Occipital lobe (tissue), 2 donors: ENCODE data around the gene LHX4. TPM values are rescaled to one million over a fixed set of nuclear protein-coding genes. Genes with fewer than 3 reads are reported as not detected.

Source experiments
- DNase-seq: peaks from one replicate; lab custom pipeline; 2025; lab: John Stamatoyannopoulos, UW
- total RNA-seq: library from RNA; depleted of rRNA; stranded (reverse); fragments of >200 nt; gene quantifications from one replicate; pipeline ENCODE4 v1.2.3, GENCODE V29; 2014

LHX4 gene
- total RNA-seq, 1 donor from 2014 or later: 0.31 TPM

GRCh38 chr1:180243517-180244221 is 13.6 kb downstream of the LHX4 start:
- DNase-seq: no peak

GRCh38 chr1:180244840-180245239 is 14.8 kb downstream of the LHX4 start:
- no peak for DNase-seq

- DNase-seq: no peak
These were observed 16.5 kb downstream of the LHX4 start for GRCh38 chr1:180246579-180246978.

DNA sequence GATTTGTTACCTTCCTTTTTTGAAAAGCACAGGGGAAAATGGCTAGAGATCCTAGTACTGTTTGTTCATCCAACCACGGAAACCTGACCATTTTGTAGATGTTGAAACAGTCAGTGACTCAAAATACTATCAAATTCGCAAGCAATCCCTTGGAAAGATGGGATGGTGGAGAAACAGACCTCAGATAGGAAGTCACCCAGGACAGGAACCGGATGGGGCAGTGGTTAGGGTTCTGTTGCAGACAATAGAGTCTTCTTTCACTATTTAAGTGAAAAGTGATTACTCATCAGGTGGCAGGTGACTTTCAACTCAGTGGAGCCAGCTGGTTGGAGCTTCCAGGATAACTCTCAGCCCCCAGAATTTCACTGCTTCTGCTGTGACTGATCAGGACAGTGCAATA is 17.0 kb downstream of the LHX4 start:
- DNase-seq: no peak

- DNase-seq: no peak
These were observed 17.5 kb downstream of the LHX4 start for GRCh38 chr1:180247580-180247979.

DNA sequence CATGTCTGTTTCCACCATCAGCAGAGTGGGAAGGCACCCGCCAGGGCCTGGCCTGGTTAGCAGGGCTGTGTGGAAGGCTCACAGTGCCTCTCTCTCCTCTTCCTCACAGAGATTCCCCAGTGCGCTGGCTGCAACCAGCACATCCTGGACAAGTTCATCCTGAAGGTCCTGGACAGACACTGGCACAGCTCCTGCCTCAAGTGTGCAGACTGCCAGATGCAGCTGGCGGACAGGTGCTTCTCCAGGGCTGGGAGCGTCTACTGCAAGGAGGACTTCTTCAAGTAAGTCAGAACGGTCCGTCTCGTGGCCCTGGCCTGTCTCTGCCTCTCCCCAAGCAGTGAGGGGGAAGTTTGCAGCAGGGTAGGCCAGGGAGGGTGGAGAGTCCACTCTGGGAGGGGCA is 18.1 kb downstream of the LHX4 start:
- DNase-seq: no peak

GRCh38 chr1:180248731-180249681 is 18.9 kb downstream of the LHX4 start:
- DNase-seq: no peak

- no peak for DNase-seq
These were observed 19.8 kb downstream of the LHX4 start for GRCh38 chr1:180249725-180250498.

DNA sequence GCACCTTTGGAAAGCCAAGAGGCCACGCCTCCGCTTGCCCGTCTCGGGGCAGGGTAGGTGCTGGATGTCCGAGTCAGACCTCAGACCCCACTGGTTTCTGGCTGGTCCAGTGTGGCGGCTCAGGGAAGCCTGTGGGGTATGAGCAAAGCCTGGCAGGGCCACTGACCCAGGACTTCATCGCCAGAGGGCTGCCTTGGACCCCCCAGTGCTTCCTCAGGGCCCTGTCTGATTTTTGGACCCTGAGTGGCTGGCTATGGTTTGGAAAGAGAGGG is 20.4 kb downstream of the LHX4 start:
- DNase-seq: no peak

GRCh38 chr1:180250883-180251509 is 20.9 kb downstream of the LHX4 start:
- DNase-seq: no peak

DNA sequence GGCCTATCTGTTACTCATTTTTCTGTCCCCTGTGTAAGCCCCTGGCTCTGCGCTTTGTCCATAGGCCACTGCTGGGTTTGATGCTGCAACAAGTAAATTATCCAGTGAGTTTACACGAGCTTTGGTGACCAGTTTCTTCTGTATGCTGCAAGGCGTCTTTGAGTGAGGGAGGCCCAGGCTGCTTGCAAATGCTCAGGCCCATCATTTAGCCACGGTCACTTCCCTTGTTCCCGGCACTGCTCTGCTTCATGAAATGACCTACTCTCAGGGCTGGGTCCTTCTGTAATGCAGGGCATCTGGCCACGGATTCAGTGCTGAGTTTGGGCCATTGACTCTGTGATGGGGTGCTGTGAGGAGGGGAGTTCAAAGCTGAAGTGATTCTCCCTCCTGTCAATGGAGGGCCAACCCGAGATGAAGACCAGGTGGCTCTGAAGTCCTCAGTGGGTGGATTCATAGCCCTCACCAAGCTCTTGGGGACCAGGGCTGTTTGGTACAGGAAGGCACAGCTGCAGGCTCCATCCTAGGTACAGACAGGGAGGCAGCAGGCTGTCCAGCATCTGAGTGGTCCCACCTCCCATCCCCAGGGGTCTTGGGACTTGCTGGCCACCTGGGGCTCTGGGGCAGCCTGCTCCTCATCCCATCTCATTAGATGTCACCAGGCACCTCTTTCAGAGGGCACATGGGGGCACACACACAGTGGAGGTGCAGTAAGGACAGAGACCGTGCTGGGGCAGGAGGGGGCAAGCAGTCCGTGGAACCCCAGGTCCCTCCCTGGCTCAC is 21.7 kb downstream of the LHX4 start:
- DNase-seq: no peak

DNA sequence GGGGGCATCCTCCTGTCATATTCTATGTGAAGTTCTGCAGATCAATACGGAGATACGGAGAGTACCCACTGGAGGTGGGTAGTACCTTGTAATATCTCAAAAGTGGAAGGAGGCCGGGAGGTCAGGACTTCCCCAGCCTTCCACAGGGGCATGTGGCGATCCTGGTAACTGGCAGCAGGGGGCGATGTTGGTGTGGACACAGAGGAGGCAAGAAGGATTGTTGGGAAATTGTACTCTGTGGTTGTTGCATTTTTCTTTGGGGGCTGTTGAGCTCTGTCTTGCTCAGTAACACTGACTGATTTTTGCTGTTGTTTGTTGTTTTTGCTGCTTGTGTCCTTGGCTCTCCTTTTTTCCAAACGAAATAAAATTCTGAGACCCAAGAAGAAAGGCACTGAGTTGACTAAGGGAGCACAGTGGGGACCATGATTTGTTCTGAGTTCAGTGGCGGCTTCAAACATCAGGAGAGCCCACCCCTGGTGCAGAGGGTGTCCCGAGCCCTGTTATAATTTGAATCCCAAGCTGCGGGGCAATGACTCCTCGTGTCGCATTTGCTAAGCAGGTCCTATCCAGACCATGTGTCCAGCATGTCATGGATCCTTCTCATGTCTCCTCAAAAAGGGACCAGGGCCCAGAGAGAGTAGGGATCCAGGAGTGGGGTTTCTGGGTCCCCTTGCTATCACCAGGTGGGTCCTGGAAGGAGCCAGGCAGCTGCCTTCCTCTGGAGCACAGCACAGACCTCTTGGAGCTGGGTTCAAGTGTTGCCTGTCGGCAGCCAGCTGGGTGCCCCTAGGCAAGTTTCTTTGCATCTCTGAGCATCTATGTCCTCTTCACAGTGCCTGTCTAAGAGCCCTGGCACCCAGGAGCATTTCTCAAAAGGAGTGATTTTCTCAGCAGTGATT is 22.8 kb downstream of the LHX4 start:
- no peak for DNase-seq

- DNase-seq: no peak
These were observed 23.8 kb downstream of the LHX4 start for GRCh38 chr1:180253585-180254495.

- DNase-seq: no peak
These were observed 24.4 kb downstream of the LHX4 start for GRCh38 chr1:180254496-180254819.

GRCh38 chr1:180254854-180255253 is 24.8 kb downstream of the LHX4 start:
- DNase-seq: no peak

DNA sequence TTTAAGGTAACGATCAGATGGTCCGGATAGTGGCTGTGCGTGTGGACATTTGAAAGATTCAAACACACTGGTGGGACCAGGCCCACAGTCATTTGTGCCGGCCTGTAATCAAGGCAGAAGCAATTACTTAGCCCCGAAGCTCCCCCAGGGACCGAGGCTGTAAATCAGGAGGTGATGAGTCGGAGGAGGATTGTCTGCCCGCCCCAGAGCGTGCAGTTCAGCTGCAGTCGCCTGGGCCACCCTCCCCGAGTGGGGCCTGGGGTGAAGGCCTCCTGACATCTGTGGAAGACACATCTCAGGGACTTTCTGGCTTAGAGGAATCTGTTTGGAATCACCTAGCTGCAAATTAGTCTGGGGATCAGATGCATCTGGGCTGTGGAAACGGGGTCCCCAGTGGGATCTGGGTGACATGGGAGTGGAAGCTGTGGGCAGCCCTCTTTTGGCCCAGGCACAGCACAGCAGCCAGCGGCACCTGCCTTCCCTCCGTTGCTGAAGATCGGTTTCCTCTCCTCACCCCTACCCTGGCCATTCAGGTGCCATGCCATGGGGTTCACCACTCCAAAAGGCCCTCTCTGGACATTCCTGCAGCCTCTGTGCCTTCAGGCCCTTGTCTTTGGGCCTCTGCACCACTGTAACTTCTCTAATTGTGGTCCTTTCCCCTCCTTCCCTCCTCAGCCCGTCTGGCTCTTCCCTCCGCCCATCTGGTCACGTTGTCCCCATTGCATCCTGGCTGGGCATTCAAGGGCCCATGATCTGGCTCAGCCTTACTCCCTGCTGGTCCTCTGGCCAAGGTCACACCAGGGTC is 25.7 kb downstream of the LHX4 start:
- no peak for DNase-seq

DNA sequence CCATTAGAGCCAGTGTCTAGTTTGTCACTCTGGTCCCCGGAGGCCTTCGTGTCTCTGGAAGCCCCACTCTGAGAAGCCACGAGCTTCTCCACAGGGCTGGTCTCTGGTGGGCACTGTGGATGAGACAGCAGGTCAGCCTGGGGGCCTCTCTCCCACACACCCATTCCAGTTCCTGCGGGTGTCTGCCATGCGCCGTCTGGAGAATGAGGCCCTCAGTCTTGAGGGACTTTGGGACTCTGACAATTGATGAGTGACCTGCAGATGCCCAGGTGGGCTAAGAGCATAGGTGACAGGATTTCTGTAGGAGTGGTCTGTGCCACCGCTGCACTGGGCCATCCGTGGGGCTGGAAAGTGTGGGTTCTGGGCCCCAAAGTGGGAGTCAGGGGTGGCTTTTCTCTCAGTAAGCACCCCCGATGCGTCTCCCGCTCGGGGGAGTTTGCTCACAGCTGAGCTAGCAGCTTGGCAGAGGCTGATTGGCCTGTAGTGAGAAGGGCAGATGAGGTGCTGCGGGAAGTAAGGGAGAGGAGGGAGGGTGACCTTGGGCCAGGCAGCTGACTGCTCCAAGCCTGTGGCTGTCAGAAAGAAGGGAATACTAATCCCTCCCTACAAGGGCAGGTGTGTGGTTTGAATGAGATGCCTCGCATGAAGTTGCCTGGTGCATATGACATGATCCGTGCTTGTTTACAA is 26.4 kb downstream of the LHX4 start:
- no peak for DNase-seq

- DNase-seq: no peak
These were observed 26.9 kb downstream of the LHX4 start for GRCh38 chr1:180257028-180257386.
